ENCODE measurements around the gene PAX5. TPM values are rescaled to one million over a fixed set of nuclear protein-coding genes. Genes with fewer than 3 reads are reported as not detected.

The PAX5 gene
- total RNA-seq, 1 donor from 2014 or later, result not detected

GRCh38 chr9:37053684-37054362 lies 19.8 kb upstream of the PAX5 start:
- no peak for TF ChIP-seq CTCF (IDR thresholded peaks at IDR 0.05)
- Histone ChIP-seq H3K27ac (no peak overlapping the region), H3K36me3 (no peaks in the 10 kb centered on the region), H3K27me3 (no peaks in the 10 kb centered on the region), H3K4me3 (no peak overlapping the region), H3K9me3 (no peaks in the 10 kb centered on the region), H3K4me1 (no peaks in the 10 kb centered on the region)
- intact Hi-C loops (cut with DNase I), result no loop called here
- DNase-seq (ENCODE audit: low spot score in 2 of 2), result no peak

GRCh38 chr9:37046683-37047082 lies 12.6 kb upstream of the PAX5 start:
- no peaks in the 10 kb centered on the region for H3K9me3 ChIP-seq
- TF ChIP-seq CTCF (IDR thresholded peaks at IDR 0.05), result no peak
- no peaks in the 10 kb centered on the region for H3K4me1 ChIP-seq
- H3K36me3 ChIP-seq, result no peaks in the 10 kb centered on the region
- H3K27me3 ChIP-seq, result no peaks in the 10 kb centered on the region
- H3K4me3 ChIP-seq, result no peak overlapping the region
- no peak for DNase-seq (ENCODE audit: low spot score in 2 of 2)
- intact Hi-C loops (cut with DNase I), result no loop called here
- H3K27ac ChIP-seq, result no peak overlapping the region

GRCh38 chr9:37042421-37042820 lies 8.4 kb upstream of the PAX5 start:
- intact Hi-C loops (cut with DNase I), result no loop called here
- Histone ChIP-seq H3K4me1 (peaks cover 3 to 4% of the 10 kb centered on the region in 2 donors), H3K9me3 (no peaks in the 10 kb centered on the region), H3K27me3 (peaks cover 5% of the 10 kb centered on the region), H3K4me3 (no peak overlapping the region), H3K36me3 (no peaks in the 10 kb centered on the region), H3K27ac (no peak overlapping the region)
- no peak for DNase-seq (ENCODE audit: low spot score in 2 of 2)
- no peak for TF ChIP-seq CTCF (IDR thresholded peaks at IDR 0.05)

GRCh38 chr9:37040508-37041127 lies 6.5 kb upstream of the PAX5 start:
- no peak for DNase-seq (ENCODE audit: low spot score in 2 of 2)
- intact Hi-C loops (cut with DNase I), result no loop called here
- Histone ChIP-seq H3K9me3 (no peaks in the 10 kb centered on the region), H3K4me3 (no peak overlapping the region), H3K27ac (no peak overlapping the region), H3K4me1 (peaks cover 10 to 11% of the 10 kb centered on the region in 2 donors), H3K36me3 (no peaks in the 10 kb centered on the region), H3K27me3 (peaks cover 15% of the 10 kb centered on the region)
- no peak for TF ChIP-seq CTCF (IDR thresholded peaks at IDR 0.05)

GRCh38 chr9:37038943-37039464 lies 4.9 kb upstream of the PAX5 start:
- DNase-seq (ENCODE audit: low spot score in 2 of 2), result no peak
- H3K27ac ChIP-seq, result no peak overlapping the region
- H3K36me3 ChIP-seq, result no peaks in the 10 kb centered on the region
- peaks cover 13 to 16% of the 10 kb centered on the region in 2 donors for H3K4me1 ChIP-seq
- H3K9me3 ChIP-seq, result no peaks in the 10 kb centered on the region
- no peak overlapping the region for H3K4me3 ChIP-seq
- TF ChIP-seq CTCF (IDR thresholded peaks at IDR 0.05), result no peak
- peaks cover 30% of the 10 kb centered on the region for H3K27me3 ChIP-seq
- intact Hi-C loops (cut with DNase I), result no loop called here

Data from ascending aorta (tissue), 2 donors.